HG02870 (cell line): Measurements from ENCODE around the gene TNRC6C.
"Not testable (repeated sequence)": the region's sequence is repeated elsewhere in the genome, so short reads cannot be mapped to it uniquely, and the experiment has no call there.

Source experiments
- ATAC-seq: cut with Tn5 transposase; IDR thresholded peaks from one replicate; pipeline ENCODE4 v1.9.1; 2021; ENCODE audit warnings: mild to moderate bottlenecking, moderate library complexity; ENCODE audit not compliant: unreplicated experiment

TNRC6C gene

DNA sequence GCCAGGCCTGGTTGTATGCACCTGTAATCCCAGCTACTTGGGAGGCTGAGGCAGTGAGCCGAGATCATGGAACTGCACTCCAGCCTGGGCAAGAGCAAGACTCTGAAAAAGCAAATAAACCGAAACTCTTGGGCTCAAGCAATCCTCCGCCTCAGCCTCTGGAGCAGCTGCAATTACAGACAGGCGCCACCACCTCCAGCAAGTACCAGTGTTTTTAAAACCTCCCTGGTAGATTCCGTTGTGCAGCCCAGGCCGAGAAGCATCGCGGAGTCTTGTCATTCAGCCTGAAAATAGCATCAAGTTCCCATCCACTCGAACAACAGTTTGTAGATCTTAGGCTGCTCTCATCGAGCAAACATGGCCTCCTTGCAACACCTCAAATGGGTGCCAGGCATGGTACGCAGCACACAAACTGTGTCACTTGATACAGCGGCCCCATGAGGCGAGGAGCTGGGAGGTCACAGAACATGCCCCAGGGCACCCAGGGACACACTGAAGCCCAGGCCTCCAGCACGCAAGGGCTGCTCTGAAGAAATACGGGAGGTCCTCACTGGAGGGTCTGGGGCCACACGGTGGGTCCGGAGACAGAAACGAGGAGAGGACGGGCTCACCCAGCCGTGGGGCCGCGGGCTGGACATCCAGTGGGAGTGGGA, 152.0 kb downstream of the TNRC6C start:
- no peak for ATAC-seq

- ATAC-seq, result no peak
These were observed 152.7 kb downstream of the TNRC6C start for GRCh38 chr17:78111016-78111726.

GRCh38 chr17:78111727-78112517, 153.4 kb downstream of the TNRC6C start:
- no peak for ATAC-seq

- ATAC-seq, result no peak
These were observed 154.3 kb downstream of the TNRC6C start for GRCh38 chr17:78112518-78113471.

DNA sequence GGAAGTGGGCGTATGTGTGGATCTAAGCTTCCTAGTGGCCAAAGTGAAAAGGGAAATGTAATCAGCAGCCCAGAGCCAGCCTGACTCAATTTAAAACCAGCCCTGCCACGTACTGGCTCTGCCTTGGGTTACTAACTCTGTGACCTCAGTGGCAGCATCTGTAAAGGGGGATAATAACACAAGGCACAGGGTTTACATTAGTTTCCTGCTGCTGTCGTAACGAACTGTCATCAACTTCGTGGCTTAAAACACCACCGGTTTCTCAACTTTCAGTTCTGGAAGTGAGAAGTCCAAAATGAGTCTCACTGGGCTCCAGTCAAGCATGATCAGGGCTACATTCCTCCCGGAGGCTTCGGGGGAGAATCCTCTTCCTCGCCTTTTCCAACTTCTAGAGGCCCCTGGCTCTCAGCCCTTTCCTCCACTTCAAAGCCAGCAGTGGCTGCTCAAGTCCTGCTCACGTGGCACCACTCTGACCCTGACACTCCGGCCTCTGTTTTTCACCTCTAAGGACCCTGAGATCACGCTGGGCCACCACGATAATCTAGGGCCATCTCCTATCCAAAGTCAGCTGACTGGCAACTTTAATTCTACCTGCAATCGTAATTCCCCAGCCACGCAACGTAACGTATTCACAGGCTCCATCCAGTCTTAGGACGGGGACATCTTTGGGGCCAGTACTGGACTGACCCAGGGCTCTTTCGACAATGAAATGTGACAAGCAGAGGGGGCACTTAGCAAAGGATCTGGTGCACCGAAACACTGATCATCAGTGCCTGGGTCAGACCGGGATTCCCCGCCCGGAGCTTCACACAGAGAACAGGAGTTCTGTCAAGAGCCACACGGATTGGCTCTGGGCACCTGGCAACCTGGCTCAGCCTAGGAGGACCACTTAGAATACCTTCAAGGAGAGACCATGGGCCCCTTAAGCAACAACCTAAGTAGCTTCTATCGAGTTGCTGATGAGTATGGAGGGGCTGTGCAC, 155.6 kb downstream of the TNRC6C start:
- no peak for ATAC-seq

DNA sequence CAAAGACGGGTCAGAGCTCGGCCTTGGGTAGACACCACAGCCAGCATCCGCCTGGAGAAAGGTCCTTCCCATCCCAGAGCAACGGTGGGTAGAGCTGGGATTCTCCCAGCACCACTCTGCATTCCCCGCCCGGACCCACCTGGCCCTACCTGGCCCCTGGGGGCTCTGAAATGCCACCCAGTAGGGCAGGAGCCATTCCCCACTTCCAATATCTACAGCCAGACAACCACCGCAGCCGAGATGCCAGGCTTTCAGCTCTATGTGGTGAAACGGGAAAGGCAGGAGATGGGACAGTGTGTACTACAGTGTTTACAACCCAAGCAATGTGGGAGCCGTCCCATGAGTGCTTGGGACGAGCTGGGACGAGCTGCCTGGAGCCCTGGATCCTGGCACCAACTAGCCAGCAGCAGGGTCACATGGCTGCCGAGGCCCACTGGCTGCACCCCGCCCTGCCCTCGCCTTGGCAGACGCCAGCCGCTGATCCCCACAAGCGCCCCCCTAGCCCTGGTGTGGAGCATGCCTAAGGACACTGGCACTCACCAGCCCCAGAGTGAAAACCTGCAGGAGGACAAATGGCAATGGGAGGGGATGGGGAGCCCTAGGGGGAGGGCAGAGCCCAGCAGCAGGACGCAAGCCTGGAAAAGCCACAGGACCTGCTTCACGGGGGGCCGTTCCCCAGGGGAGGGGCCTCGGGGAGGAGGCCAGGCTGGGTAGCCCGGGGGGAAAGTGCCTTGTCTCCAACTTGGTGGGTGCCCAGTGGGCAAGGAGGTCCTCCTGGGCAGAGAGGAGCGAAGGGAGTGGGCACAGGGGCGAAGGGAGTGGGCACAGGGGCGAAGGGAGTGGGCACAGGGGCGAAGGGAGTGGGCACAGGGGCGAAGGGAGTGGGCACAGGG, 156.6 kb downstream of the TNRC6C start:
- no peak for ATAC-seq

- ATAC-seq, result not testable (repeated sequence)
These were observed 157.3 kb downstream of the TNRC6C start for GRCh38 chr17:78115803-78116202.

DNA sequence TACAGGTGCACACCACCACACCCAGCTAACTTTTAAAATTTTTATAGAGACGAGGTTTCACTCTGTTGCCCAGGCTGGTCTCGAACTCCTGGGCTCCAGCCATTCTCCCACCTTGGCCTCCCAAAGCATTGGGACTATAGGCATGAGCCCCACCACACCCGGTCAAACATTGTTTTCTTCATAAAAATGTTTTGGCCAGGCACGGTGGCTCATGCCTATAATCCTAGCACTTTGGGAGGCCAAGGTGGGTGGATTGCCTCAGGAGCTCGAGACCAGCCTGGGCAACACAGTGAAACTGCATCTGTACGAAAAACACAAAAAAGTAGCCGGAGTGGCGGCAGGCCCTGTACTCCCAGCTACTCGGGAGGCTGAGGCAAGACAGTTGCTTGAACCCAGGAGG, 157.9 kb downstream of the TNRC6C start:
- ATAC-seq, result no peak

DNA sequence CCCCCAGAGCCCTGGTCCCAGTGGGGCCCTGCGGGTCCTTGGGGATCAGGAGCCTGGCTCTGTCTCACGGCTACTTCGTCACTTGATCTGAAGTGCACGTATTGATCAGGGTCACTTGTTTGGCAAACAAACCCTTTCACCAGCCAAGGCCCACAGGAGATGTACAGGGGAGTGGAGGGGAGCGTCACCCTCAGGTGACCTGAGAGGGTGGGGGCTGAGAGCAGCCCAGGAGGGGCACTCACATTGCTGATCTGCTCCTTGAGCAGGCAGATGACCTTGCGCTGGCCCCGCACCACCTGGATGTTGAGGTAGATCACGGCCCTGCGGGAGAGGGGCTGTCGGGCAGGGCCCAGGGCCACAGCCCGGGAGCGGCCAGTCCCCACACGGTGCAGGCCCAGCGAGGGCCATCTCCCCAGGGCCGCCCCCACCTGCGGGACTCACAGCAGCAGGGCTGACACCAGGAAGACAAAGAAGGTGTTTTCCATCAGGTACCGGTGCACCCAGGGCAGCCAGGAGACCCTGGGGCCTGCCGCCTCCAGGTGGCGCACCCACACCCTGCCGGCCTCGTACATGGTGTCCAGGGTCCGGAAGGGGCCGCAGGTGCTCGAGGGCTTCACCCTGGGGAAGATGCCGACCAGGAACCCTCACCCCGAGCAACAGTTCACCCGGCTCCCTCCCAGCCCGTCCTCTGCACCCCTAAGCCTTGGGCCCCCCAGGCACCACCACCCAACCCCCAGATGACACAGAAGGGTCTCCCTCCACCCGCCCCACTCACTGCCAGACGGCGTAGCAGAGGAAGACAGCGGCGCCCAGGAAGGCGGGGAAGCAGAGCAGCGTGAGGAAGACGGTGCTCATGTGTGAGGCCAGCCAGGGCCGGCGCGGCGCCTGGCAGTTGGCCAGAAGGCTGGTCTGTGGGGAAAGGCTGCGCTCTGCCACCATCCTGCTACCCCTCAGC, 158.8 kb downstream of the TNRC6C start:
- no peak for ATAC-seq

- no peak for ATAC-seq
These were observed 160.3 kb downstream of the TNRC6C start for GRCh38 chr17:78118801-78119241.

DNA sequence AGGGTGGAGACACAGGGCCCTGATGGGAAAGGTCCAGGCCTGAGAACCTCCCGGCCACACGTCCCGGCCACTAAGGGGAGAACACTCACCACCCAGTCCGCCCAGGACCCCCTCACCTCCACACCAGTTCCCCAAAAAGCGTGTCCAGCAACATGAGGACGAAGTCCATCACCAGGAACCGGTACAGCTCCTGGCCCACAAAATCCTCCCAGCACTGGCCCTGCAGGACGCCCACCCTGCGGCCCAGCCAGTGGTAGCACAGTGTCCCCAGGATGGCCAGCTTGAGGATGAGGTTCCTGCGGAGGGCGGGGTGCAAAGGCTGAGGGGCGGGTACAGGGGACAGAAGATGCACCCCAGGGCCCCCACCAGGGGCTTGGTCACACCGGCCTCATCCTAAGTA, 162.0 kb downstream of the TNRC6C start:
- no peak for ATAC-seq

DNA sequence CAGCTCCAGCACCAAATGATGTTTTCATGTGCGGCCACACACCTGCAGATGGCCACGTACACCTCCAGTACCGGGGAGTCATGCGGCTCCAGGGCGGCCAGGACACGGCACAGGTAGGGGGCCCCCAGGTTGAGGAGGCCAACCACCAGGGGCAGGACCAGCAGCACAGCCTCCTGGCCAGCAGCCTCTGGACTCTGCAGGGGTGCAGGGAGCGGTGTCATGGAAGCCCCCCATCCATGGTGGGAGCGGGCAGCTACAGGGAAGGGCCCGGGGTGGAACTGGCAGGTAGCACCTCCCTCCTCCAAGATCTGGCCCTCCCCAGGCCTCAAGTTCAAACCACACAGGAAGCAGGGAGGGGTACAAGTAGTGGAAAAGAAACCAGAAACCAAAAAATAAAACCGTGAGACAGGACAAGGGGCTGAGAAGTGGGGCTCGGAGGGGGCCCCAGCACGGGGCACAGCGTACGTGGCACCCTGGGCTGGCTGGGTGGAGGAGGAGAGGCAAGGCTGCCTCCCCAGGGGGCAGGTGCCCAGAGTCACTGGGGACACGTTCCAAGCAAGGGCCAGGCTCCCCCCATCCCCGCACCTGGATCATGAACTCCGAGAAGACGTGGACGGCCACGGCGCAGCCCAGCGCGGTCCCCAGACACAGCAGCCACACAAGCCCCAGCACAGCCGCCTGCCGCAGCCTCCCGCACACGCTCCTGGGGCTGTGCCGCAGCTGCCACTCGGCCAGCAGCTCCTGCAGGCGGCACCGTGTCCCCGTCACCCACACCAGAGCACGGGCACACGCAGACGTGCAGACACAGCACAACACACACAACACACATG, 162.7 kb downstream of the TNRC6C start:
- no peak for ATAC-seq

GRCh38 chr17:78121801-78122215, 163.3 kb downstream of the TNRC6C start:
- ATAC-seq, result no peak

DNA sequence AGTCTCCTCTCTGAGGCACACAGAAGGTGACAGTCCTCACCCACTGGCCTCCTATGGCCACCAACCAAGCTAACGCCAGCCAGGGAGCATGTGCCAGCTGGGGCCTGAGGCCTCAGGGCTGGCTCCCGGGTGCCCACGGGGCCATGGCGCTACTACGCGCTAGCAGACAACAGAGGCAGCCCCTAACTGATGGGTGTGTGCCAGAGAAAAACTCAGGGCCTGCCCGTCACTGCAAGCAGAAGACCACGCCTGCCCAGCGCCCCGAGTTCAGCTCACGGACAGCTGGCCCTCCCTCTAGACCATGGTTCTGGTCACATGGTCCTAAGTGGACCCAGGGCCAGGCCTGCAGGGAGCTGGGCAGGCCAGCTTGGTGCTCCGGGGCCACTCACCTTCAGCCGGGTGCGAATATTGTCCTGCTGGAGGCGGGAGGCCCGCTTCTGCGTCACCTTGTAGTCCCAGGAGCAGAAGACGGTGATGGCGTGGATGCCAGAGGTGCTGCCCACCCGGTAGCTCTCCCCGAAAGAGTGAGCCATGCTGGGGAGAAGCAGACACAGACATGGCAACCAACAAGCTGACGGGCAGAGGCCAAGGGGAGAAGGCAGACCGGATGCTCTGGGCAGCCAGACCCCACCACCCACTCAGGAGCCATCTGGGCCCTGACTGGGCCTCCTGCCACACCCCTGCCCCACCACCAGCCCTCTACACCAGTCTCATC, 163.9 kb downstream of the TNRC6C start:
- ATAC-seq, result no peak

DNA sequence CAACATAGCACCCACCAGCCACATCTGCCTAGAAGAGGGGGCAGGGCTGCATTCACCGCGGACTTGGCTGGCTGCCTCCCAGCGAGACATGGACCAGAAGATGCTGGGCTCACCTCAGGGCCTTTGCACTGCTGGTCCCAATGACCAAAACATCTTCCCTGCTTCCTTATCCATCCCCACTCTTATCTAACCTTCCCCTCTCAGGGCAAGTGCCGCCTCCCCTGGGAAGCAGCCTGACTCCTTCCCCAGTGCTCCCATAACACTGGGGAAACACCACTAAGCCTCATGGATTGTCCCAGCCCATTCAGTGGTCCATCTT, 164.4 kb downstream of the TNRC6C start:
- no peak for ATAC-seq
